ENCODE data around the gene DUSP11. TPM values are rescaled to one million over a fixed set of nuclear protein-coding genes. Genes with fewer than 3 reads are reported as not detected.

The DUSP11 gene
- total RNA-seq, 1 donor, result 32.9 TPM

GRCh38 chr2:73772819-73773218 is 7.1 kb downstream of the DUSP11 start:
- TF ChIP-seq CTCF (IDR thresholded peaks at IDR 0.05; ENCODE audit: extremely low read depth, low read depth, low read length), result no peak
- H3K79me2 ChIP-seq (ENCODE audit: insufficient read depth, low read length), result peaks cover 49% of the 10 kb centered on the region
- peaks cover 9% of the 10 kb centered on the region for H3K4me1 ChIP-seq (ENCODE audit: insufficient read depth, low read length)
- H3K27ac ChIP-seq (ENCODE audit: low read depth, low read length), result no peak overlapping the region
- no peak overlapping the region for H3K4me3 ChIP-seq (ENCODE audit: insufficient read depth, low read length)
- H2AFZ ChIP-seq (ENCODE audit: low read length), result no peak overlapping the region
- H4K20me1 ChIP-seq (ENCODE audit: insufficient read depth, low read length), result peaks cover 19% of the 10 kb centered on the region
- peaks cover 78% of the 10 kb centered on the region for H3K36me3 ChIP-seq (ENCODE audit: insufficient read depth, low read length)
- DNase-seq (ENCODE audit: insufficient read length, low spot score, missing footprints), result no peak
- no peak overlapping the region for H3K4me2 ChIP-seq (ENCODE audit: insufficient read depth, low read length)
- no peaks in the 10 kb centered on the region for H3K9me3 ChIP-seq (ENCODE audit: low read depth, low read length)
- H3K27me3 ChIP-seq (ENCODE audit: insufficient read depth, low read length), result no peaks in the 10 kb centered on the region

- H3K79me2 ChIP-seq (ENCODE audit: insufficient read depth, low read length), result peaks cover 31% of the 10 kb centered on the region
- H4K20me1 ChIP-seq (ENCODE audit: insufficient read depth, low read length), result peaks cover 16% of the 10 kb centered on the region
- peaks cover 73% of the 10 kb centered on the region for H3K36me3 ChIP-seq (ENCODE audit: insufficient read depth, low read length)
Measured at GRCh38 chr2:73770725-73771124, 9.2 kb downstream of the DUSP11 start.

GRCh38 chr2:73766994-73767393 is 12.9 kb downstream of the DUSP11 start:
- H3K36me3 ChIP-seq (ENCODE audit: insufficient read depth, low read length), result peaks cover 69% of the 10 kb centered on the region
- H3K4me1 ChIP-seq (ENCODE audit: insufficient read depth, low read length), result no peaks in the 10 kb centered on the region
- H3K4me2 ChIP-seq (ENCODE audit: insufficient read depth, low read length), result no peak overlapping the region
- peaks cover 13% of the 10 kb centered on the region for H3K79me2 ChIP-seq (ENCODE audit: insufficient read depth, low read length)
- peaks cover 7% of the 10 kb centered on the region for H4K20me1 ChIP-seq (ENCODE audit: insufficient read depth, low read length)
- no peaks in the 10 kb centered on the region for H3K27me3 ChIP-seq (ENCODE audit: insufficient read depth, low read length)
- no peak overlapping the region for H2AFZ ChIP-seq (ENCODE audit: low read length)
- no peaks in the 10 kb centered on the region for H3K9me3 ChIP-seq (ENCODE audit: low read depth, low read length)
- DNase-seq (ENCODE audit: insufficient read length, low spot score, missing footprints), result no peak
- TF ChIP-seq CTCF (IDR thresholded peaks at IDR 0.05; ENCODE audit: extremely low read depth, low read depth, low read length), result no peak
- no peak overlapping the region for H3K4me3 ChIP-seq (ENCODE audit: insufficient read depth, low read length)
- H3K27ac ChIP-seq (ENCODE audit: low read depth, low read length), result no peak overlapping the region

More at GRCh38 chr2:73770725-73771124, 9.2 kb downstream of the DUSP11 start:
- H3K27me3 ChIP-seq (ENCODE audit: insufficient read depth, low read length), result no peaks in the 10 kb centered on the region
- no peak for DNase-seq (ENCODE audit: insufficient read length, low spot score, missing footprints)
- no peak overlapping the region for H3K4me2 ChIP-seq (ENCODE audit: insufficient read depth, low read length)
- TF ChIP-seq CTCF (IDR thresholded peaks at IDR 0.05; ENCODE audit: extremely low read depth, low read depth, low read length), result no peak
- H3K9me3 ChIP-seq (ENCODE audit: low read depth, low read length), result no peaks in the 10 kb centered on the region
- no peak overlapping the region for H3K27ac ChIP-seq (ENCODE audit: low read depth, low read length)
- no peak overlapping the region for H3K4me3 ChIP-seq (ENCODE audit: insufficient read depth, low read length)
- H2AFZ ChIP-seq (ENCODE audit: low read length), result no peak overlapping the region
- no peaks in the 10 kb centered on the region for H3K4me1 ChIP-seq (ENCODE audit: insufficient read depth, low read length)

- no peaks in the 10 kb centered on the region for H3K4me1 ChIP-seq (ENCODE audit: insufficient read depth, low read length)
- no peaks in the 10 kb centered on the region for H3K9me3 ChIP-seq (ENCODE audit: low read depth, low read length)
- no peak overlapping the region for H3K4me3 ChIP-seq (ENCODE audit: insufficient read depth, low read length)
- H3K79me2 ChIP-seq (ENCODE audit: insufficient read depth, low read length), result peaks cover 13% of the 10 kb centered on the region
- no peak overlapping the region for H3K27ac ChIP-seq (ENCODE audit: low read depth, low read length)
- H3K36me3 ChIP-seq (ENCODE audit: insufficient read depth, low read length), result peaks cover 70% of the 10 kb centered on the region
- TF ChIP-seq CTCF (IDR thresholded peaks at IDR 0.05; ENCODE audit: extremely low read depth, low read depth, low read length), result no peak
- H2AFZ ChIP-seq (ENCODE audit: low read length), result no peak overlapping the region
- no peak for DNase-seq (ENCODE audit: insufficient read length, low spot score, missing footprints)
- peaks cover 7% of the 10 kb centered on the region for H4K20me1 ChIP-seq (ENCODE audit: insufficient read depth, low read length)
- no peak overlapping the region for H3K4me2 ChIP-seq (ENCODE audit: insufficient read depth, low read length)
- no peaks in the 10 kb centered on the region for H3K27me3 ChIP-seq (ENCODE audit: insufficient read depth, low read length)
Measured at GRCh38 chr2:73766349-73766748, 13.6 kb downstream of the DUSP11 start.

All from osteoblast (primary cell).